ENCODE data around the gene UQCRHL. TPM values are rescaled to one million over a fixed set of nuclear protein-coding genes. Genes with fewer than 3 reads are reported as not detected.
"Not testable (repeated sequence)": the region's sequence is repeated elsewhere in the genome, so short reads cannot be mapped to it uniquely, and the experiment has no call there.

UQCRHL gene
- total and polyA plus RNA-seq, 8 donors: 0.58 to 11.0 (median 2.4) TPM; not detected in 1

GRCh38 chr1:15848143-15848928, 40.9 kb upstream of the UQCRHL start:
- DNase-seq: peak; percentile 45 to 64
- H3K27me3 ChIP-seq: no peaks in the 10 kb centered on the region
- no peaks in the 10 kb centered on the region for H3K9me3 ChIP-seq
- 0 to 1% (median 1%) methylated on average over 46 to 104 of the region's 104 CpGs for WGBS, 5 donors
- intact Hi-C loops (cut with DNase I; ENCODE audit: low total_unique reads): no loop called here
- peak overlapping the region; percentile 93 to 99 (median 95) for H3K27ac ChIP-seq
- peak overlapping the region; percentile 64 to 88 (median 80) for H3K4me3 ChIP-seq
- TF ChIP-seq POLR2A (IDR thresholded peaks at IDR 0.05) (no peak), POLR2AphosphoS5 (IDR thresholded peaks at IDR 0.05) (peak in 1 of 3 donors; percentile 14), CTCF (IDR thresholded peaks at IDR 0.05) (no peak), EP300 (IDR thresholded peaks at IDR 0.05) (no peak)
- peaks cover 12 to 74% (median 52%) of the 10 kb centered on the region in 4 donors for H3K4me1 ChIP-seq
- H3K36me3 ChIP-seq: no peaks in the 10 kb centered on the region

- peak overlapping the region; percentile 93 to 99 (median 95) for H3K27ac ChIP-seq
- 0% methylated on average over 5 to 34 of the region's 34 CpGs; no CpG with 5 or more reads in 1 of the 5 donors for WGBS, 5 donors
- no peak for DNase-seq
- no peak for TF ChIP-seq EP300 (IDR thresholded peaks at IDR 0.05)
- no peak for TF ChIP-seq CTCF (IDR thresholded peaks at IDR 0.05)
- no peak for TF ChIP-seq POLR2A (IDR thresholded peaks at IDR 0.05)
- no peak for TF ChIP-seq POLR2AphosphoS5 (IDR thresholded peaks at IDR 0.05)
- no peaks in the 10 kb centered on the region for H3K36me3 ChIP-seq
- no peaks in the 10 kb centered on the region for H3K27me3 ChIP-seq
- intact Hi-C loops (cut with DNase I; ENCODE audit: low total_unique reads): no loop called here
- H3K9me3 ChIP-seq: no peaks in the 10 kb centered on the region
- H3K4me1 ChIP-seq: peaks cover 12 to 69% (median 50%) of the 10 kb centered on the region in 4 donors
- H3K4me3 ChIP-seq: peak overlapping the region; percentile 64 to 88 (median 80)
These were observed 40.4 kb upstream of the UQCRHL start for GRCh38 chr1:15847893-15848142.

DNA sequence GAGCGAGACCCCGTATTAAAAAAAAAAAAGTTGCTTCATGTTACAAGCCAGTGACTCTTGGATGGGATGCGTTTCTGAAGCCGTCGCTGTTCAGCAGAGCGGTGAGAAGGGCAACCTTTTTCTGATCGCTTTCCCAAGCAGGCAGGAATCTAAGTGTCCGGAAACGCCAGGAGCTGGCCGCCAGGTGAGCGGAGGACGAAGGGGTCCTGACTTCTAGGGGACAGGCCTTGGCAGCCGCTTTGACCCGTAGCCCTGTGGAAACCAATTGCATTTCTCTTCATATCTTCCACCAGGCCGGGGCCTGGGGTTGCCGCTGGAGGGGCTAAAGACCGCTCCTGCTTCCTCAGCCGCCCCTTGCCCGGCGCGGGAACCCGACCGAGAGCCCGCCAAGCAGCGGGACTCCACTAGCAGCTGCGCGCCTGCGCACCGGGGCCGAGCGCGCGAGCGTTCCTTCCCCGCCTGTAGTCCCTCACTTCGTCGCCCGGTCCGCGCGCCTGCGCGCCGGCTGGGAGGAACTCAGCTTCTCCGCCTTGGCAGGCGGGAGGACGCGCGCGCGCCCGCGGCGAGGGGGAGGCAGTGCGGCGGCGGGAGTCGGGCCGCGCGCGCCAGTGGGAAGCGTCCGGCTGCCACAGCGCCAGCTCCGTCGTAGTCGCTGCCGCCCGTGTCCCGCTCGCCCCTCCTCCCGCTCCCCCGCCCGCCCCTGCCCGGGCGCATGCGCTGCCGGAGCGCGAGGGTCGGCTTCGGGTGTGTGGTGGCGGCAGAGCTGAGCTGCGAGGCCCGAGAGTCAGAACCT, 39.8 kb upstream of the UQCRHL start, which contains the start of gene SPEN:
TSS of gene SPEN (plus strand) at position 608 of the 793 bp plus-strand sequence. CDS start 361 bp downstream, outside the sequence.
- Histone ChIP-seq H3K9me3 (no peaks in the 10 kb centered on the region), H3K4me1 (peaks cover 12 to 64% (median 47%) of the 10 kb centered on the region in 4 donors), H3K27me3 (no peaks in the 10 kb centered on the region), H3K4me3 (peak within 1 kb of the TSS; percentile 64 to 88 (median 80)), H3K36me3 (no peaks in the 10 kb centered on the region), H3K27ac (peak within 1 kb of the TSS; percentile 93 to 99 (median 95))
- intact Hi-C loops (cut with DNase I; ENCODE audit: low total_unique reads): no loop called here
- TF ChIP-seq EP300 (IDR thresholded peaks at IDR 0.05): no peak
- peak in 2 of 4 donors; percentile 54 to 61 for TF ChIP-seq POLR2A (IDR thresholded peaks at IDR 0.05)
- peak; percentile 78 to 94 (median 82) for TF ChIP-seq POLR2AphosphoS5 (IDR thresholded peaks at IDR 0.05)
- TF ChIP-seq CTCF (IDR thresholded peaks at IDR 0.05): peak in 2 of 7 experiments; percentile 18 to 25
- WGBS, 5 donors: 0 to 1% (median 1%) methylated on average over 7 to 86 of the region's 86 CpGs
- peak; percentile 99 for DNase-seq

- H3K9me3 ChIP-seq; DNase-seq; H3K36me3 ChIP-seq; H3K27me3 ChIP-seq; intact Hi-C loops (cut with DNase I; ENCODE audit: low total_unique reads): not testable (repeated sequence)
- Histone ChIP-seq H3K4me1 (peaks cover 12 to 52% (median 37%) of the 10 kb centered on the region in 4 donors), H3K27ac (peak overlapping the region in 3 of 5 donors; percentile 94 to 99 (median 99)), H3K4me3 (peak overlapping the region in 1 of 4 donors; percentile 75)
- WGBS, 5 donors: 93 to 98% (median 96%) methylated on average over 11 of the region's 11 CpGs
These were observed 38.6 kb upstream of the UQCRHL start for GRCh38 chr1:15846056-15846455.
